Pancreas (tissue), 10 donors: Measurements from ENCODE around the gene AP1M1. TPM values are rescaled to one million over a fixed set of nuclear protein-coding genes. Genes with fewer than 3 reads are reported as not detected.

Source experiments
- ATAC-seq, 4 donors: fragments of 200-7000 bp; cut with Tn5 transposase; one replicate each; pipeline versions ENCODE4 v1.8.0 to v1.9.1; 2020; ENCODE audit warnings: mild to moderate bottlenecking in 4 of 4, moderate library complexity in 4 of 4
- DNase-seq, 6 donors: peaks; one replicate each; pipeline ENCODE4 v3.0.0-alpha.2; 2020
- FAIRE-seq: peaks from 2 replicates; lab custom pipeline; 2012; peaks lifted over from hg19 to GRCh38; lab: Jason Lieb, UNC
- H3K27ac ChIP-seq, 4 donors: fragments of 200-600 bp; sonication (generic); 1 replicate in 3 of 4; 2 replicates in 1 of 4; pipeline versions ENCODE4 v1.5.0 to v1.8.0; 2020
- H3K27me3 ChIP-seq, 4 donors: fragments of 200-600 bp; one replicate each; pipeline ENCODE4 v1.8.0; 2021
- H3K36me3 ChIP-seq, 3 donors: fragments of 200-600 bp; sonication (generic) in 1 of 3; one replicate each; pipeline versions ENCODE4 v1.5.0 to v1.8.0; 2020 to 2021
- H3K4me1 ChIP-seq, 3 donors: fragments of 200-600 bp; one replicate each; pipeline ENCODE4 v1.8.0; 2021
- H3K4me3 ChIP-seq, 4 donors: fragments of 200-600 bp; sonication (generic) in 2 of 4; one replicate each; pipeline versions ENCODE4 v1.5.0 to v1.8.0; 2020 to 2021
- H3K9me3 ChIP-seq, 4 donors: fragments of 200-600 bp; one replicate each; pipeline ENCODE4 v1.8.0; 2021
- CTCF ChIP-seq, 4 donors: fragments of 200-600 bp; sonication (generic) in 3 of 4; IDR thresholded peaks; one replicate each; pipeline versions ENCODE4 v1.5.0 to v1.8.0; 2021; ENCODE audit warnings: antibody characterized with exemption in 4 of 4
- WGBS, 2 donors: extraction: QIAGEN DNeasy Blood & Tissue Kit; methylation state at CpG; one replicate each; pipeline ENCODE4 v1.1.7; 2013; 5-methylcytosine and 5-hydroxymethylcytosine counted together
- intact Hi-C, 3 donors: fragments of 100-400 bp; cut with DNase I; formaldehyde crosslinking; loops; one replicate each; pipeline versions ENCODE4 v1.11.1 to v1.14.2; 2022
- polyA plus RNA-seq, 2 donors: library from polyadenylated mRNA; stranded (reverse); fragments of 200-250 nt; gene quantifications; one replicate each; pipeline ENCODE4 v1.2.3, GENCODE V29; 2013
- total RNA-seq, 6 donors: library from RNA; stranded (reverse); fragmentation: NEBNext Ultra II Directional in 4 of 6; extraction: Animal tissue kit (Norgen Biotek cat#: 25700) in 4 of 6; gene quantifications; one replicate each; pipeline versions ENCODE4 v1.2.1 to v1.2.4, GENCODE V29; 2021 to 2023
- donor health status: healthy with polysubstance abuse.
- donor health status: DM: no; HTN: no; CAD: no; lungs with moderate emphysema.
- donor health status: DM: no; HTN: no; CAD: no.
- donor health status: control.
- donor health status: control.
- donor health status: Bipolar disorder and iron deficiency.
- donor health status: DM: yes; HTN: yes; CAD: no.
- donor health status: DM: no; HTN: no; CAD: no.
- donor health status: DM: no; HTN: no; CAD: no.
- donor health status: DM: yes; HTN: yes; CAD: no.

Gene AP1M1
- total and polyA plus RNA-seq, 8 donors: 12.4 to 25.7 (median 20.5) TPM

- intact Hi-C loops: no loop called here
These were observed 61.9 kb downstream of the AP1M1 start for GRCh38 chr19:16259385-16260159.

GRCh38 chr19:16260160-16260811 lies 62.6 kb downstream of the AP1M1 start:
- FAIRE-seq (no peak), ATAC-seq (no peak), DNase-seq (no peak)
- H3K9me3 ChIP-seq: no peaks in the 10 kb centered on the region
- intact Hi-C loops: no loop called here
- H3K27ac ChIP-seq: no peak overlapping the region
- no peak overlapping the region for H3K4me3 ChIP-seq
- TF ChIP-seq CTCF (IDR thresholded peaks at IDR 0.05): no peak
- no peaks in the 10 kb centered on the region for H3K36me3 ChIP-seq
- no peaks in the 10 kb centered on the region for H3K27me3 ChIP-seq
- H3K4me1 ChIP-seq: peaks cover 4 to 28% (median 15%) of the 10 kb centered on the region in 3 donors
- WGBS, 2 donors: 88 to 93% methylated on average over 4 of the region's 4 CpGs

More at GRCh38 chr19:16259385-16260159, 61.9 kb downstream of the AP1M1 start:
- Histone ChIP-seq H3K27me3 (no peaks in the 10 kb centered on the region), H3K36me3 (no peaks in the 10 kb centered on the region), H3K4me1 (peaks cover 4 to 28% (median 15%) of the 10 kb centered on the region in 3 donors), H3K9me3 (no peaks in the 10 kb centered on the region), H3K4me3 (no peak overlapping the region), H3K27ac (no peak overlapping the region)
- DNase-seq: no peak
- TF ChIP-seq CTCF (IDR thresholded peaks at IDR 0.05): no peak
- WGBS, 2 donors: 84 to 88% methylated on average over 22 of the region's 22 CpGs
- no peak for ATAC-seq
- no peak for FAIRE-seq

- peaks cover 4 to 28% (median 15%) of the 10 kb centered on the region in 3 donors for H3K4me1 ChIP-seq
- no peak for ATAC-seq
- no peaks in the 10 kb centered on the region for H3K9me3 ChIP-seq
- H3K36me3 ChIP-seq: no peaks in the 10 kb centered on the region
- no peak for TF ChIP-seq CTCF (IDR thresholded peaks at IDR 0.05)
- no peak overlapping the region for H3K4me3 ChIP-seq
- H3K27ac ChIP-seq: no peak overlapping the region
- FAIRE-seq: no peak
- 94 to 100% methylated on average over 4 of the region's 4 CpGs for WGBS, 2 donors
- no peak for DNase-seq
- no peaks in the 10 kb centered on the region for H3K27me3 ChIP-seq
- intact Hi-C loops: no loop called here
These were observed 63.1 kb downstream of the AP1M1 start for GRCh38 chr19:16260812-16261161.

- 44 to 46% methylated on average over 18 of the region's 18 CpGs for WGBS, 2 donors
- peak in 2 of 4 donors; percentile 2 to 4 for ATAC-seq
These were observed 64.1 kb downstream of the AP1M1 start for GRCh38 chr19:16261584-16262368.

More at GRCh38 chr19:16261584-16262368, 64.1 kb downstream of the AP1M1 start:
- intact Hi-C loops: no loop called here
- peaks cover 4 to 28% (median 15%) of the 10 kb centered on the region in 3 donors for H3K4me1 ChIP-seq
- no peaks in the 10 kb centered on the region for H3K27me3 ChIP-seq
- no peak overlapping the region for H3K4me3 ChIP-seq
- FAIRE-seq: no peak
- no peak for TF ChIP-seq CTCF (IDR thresholded peaks at IDR 0.05)
- H3K9me3 ChIP-seq: no peaks in the 10 kb centered on the region
- H3K36me3 ChIP-seq: no peaks in the 10 kb centered on the region
- DNase-seq: no peak
- H3K27ac ChIP-seq: peak overlapping the region in 2 of 4 donors; percentile 36 to 55
